Stimulated activated CD8-positive, alpha-beta memory T cell treated with anti-CD3 and anti-CD28 coated beads, Interleukin-2, amount 100 ng/mL, for 48 hours (primary cell): ENCODE results near the gene RAD51D.
"Not testable (repeated sequence)": the region's sequence is repeated elsewhere in the genome, so short reads cannot be mapped to it uniquely, and the experiment has no call there.

Source experiments
- DNase-seq, 2 donors: peaks; one replicate each; pipeline ENCODE4 v3.0.0-alpha.2; 2020; ENCODE audit warnings: low read depth in 2 of 2

The RAD51D gene

DNA sequence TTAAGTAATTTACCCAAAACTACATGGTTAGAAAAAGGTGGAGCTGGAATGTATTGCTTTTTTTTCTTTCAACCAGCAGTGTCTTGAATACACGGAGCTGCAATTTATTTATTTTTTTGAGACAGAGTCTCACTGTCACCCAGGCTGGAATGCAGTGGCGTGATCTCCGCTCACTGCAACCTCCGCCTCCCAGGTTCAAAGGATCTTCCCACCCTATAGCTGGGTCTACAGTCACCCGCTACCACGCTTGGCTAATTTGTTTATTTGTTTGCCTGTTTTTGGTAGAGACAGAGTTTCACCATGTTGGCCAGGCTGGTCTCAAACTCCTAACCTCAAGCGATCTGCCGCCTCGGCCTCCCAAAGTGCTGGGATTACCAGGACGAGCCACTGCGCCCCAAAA is 29.0 kb downstream of the RAD51D start:
- not testable (repeated sequence) for DNase-seq

DNA sequence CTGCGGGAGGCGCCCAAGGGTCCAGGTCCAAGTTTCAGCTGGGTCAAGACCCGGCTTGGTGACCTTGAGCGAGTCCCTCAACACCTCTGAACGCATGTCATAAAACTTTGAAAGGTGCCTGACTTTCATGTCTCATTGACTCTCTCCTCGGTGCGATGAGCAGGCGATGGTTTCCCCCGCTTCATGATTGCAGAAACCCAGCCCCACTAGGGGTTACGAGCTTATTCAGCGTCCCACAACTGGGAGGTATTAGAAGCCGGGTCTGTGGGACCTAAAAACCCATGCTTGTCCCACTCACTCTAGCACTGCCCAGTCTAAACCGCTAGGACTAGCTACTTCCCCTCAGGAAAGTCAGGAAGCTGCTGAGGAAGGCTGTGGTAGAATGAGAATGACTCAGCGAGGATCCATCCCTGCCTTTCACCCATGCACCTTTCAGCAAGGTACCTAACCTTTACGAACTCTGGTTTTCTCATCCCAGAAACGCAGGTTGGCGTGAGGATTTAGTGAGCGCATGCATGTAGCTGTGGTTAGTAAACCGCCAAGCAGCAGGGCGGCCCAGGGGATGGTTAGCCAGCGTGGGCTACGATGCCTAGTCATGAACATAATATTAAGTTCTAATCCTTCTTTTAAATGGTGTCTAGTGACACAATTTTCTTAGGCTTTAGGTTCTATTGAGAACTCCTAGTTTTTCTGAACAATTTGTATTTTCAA is 29.9 kb downstream of the RAD51D start:
- DNase-seq, result peak; percentile 36 to 39

DNA sequence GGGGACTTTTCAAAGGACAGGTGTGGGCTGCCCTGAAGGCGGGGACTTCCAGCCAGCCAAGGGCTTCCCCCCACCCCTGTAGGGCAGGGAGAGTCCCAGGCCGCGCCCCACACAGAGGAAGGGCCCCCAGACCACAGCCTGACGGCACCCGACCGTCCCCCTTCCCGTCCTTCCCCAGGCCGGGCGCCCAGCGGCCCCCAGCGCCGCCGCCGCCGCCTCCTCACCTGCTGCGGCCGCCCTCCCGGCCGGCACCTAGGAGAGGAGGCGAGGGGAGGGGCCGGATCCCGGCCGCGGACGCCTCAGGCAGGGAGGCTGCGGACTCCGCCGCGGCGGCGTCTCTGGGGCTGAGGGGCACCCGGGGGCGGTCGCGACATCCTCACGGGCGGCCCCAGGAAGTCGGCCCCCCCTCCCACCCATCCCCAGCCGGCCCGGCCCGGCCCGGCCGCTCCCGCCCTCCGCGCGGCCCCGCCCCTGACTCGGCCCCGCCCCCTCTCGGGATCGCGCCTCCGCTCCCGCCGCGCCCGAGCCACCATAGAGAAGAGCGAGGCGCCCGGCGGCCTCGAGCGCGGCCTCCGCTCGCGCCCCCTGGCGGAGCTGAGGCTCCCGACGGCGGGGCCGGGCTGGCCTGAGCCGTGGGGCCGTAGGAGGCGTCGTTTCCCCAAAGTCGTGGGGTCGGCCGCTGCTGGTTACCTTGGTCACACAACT is 30.6 kb downstream of the RAD51D start:
- DNase-seq, result peak; percentile 85 to 92

DNA sequence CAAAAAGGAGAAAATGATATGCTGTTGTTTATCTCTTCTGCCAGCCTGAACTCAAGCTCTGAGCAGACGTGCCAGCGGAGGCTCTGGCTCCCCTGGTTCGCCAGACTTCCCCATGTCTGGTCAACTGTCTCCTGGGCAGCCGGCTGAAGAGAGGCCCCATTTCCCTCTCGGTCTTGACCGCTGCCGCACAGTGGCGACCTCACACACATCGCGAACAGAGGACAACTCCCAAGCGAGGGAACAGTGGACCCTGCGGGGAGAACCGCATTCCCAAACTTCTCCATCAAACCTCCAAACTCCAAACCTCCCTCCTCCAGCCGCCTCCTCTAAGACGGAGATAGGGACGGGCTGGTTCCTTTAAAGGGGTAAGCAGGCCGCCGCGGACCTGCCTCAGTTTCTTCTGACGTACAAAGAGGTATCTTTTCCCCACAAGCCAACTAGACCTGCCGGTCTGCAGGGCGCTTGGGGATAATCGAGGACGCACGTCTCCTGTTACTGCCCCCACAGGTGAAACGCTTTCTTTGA is 31.2 kb downstream of the RAD51D start:
- no peak for DNase-seq

DNA sequence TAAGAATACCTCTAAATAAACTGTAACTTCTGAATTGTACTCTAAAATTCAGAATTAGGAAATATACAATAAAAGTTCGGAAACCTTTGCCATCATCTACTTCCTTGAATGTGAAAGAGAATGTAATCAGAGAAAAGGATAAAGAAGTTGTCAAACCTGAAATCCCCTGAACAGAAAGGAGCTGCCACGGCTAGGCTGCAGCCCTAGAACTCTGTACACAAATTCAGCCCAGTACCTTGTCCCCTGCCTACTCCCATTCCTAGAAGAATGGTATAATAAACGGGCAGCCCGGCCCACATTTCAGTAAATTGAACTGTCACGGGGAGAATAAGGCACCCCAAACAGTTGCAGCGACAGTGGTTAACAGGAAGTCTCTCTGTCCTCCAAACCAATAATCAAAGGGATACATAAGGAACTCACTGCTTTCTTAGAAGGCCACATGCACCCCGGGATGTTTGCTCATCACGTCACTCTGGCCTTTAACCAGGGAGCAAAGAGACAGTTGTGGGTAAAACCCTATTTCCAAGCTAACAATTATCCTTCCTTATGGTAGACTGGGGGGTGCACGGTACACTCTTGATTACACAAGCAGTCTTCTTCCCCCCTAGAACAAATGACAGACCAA is 31.8 kb downstream of the RAD51D start:
- no peak for DNase-seq

DNA sequence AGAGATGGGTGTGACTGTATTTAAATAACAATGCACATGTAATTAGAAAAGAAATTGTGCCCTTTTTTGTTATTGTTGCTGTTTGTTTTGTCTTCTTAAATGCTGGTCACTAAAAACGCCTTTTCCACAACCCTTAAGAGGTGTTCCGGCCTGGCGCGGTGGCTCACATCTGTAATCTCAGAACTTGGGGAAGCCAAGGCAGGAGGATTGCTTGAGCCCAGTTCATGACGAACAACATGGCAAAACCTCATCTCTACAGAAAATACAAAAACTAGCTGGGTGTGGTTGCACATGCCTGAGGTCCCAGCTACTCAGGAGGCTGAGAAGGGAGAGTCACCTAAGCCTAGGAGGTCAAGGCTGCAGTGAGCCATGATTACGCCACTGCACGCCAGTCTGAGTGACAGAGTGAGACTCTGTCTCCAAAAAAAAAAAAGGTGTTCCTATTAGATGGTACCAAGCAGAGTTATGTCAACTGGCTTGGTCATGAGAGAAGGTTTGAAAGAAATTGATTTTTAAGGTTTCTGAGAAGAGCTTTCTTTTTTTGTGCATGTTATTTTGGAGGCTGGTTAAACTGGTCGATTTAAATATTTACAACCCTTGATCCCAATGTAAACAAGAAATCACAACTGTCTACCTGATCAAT is 32.6 kb downstream of the RAD51D start:
- no peak for DNase-seq

DNA sequence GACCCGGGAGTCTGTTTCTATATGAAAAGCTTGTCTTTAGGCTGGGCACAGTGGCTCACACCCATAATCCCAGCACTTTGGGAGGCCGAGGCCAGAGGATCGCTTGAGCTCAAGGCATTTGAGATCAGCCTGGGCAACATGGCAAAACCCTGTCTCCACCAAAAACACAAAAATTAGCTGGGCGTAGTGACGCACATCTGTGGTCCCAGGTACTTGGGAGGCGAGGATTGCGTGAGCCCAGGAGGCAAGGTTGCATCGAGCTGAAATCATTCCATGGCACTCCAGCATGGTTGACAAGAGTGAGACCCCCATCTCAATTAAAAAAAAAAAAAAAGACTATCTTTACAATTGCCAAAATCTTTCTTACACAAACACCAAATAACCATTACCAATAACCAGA is 33.5 kb downstream of the RAD51D start:
- no peak for DNase-seq

DNA sequence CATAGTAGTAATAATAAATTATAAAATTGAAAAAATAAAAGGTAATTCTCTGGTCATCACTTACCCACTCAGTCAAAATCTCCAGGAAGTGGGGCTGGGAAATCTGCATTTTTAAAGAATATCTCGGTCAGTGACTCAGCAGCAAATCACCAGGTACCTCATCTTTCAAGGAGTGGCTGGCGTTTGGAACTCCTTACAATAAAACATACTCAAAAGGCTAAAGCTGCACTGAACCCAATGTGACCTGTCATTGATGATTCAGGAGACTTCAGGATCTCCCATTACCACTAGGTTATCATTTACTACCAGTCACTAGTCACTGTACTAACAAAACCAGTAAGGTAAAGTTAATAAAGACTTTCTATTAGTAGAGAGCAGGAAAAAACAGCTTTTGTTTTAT is 34.7 kb downstream of the RAD51D start:
- no peak for DNase-seq

DNA sequence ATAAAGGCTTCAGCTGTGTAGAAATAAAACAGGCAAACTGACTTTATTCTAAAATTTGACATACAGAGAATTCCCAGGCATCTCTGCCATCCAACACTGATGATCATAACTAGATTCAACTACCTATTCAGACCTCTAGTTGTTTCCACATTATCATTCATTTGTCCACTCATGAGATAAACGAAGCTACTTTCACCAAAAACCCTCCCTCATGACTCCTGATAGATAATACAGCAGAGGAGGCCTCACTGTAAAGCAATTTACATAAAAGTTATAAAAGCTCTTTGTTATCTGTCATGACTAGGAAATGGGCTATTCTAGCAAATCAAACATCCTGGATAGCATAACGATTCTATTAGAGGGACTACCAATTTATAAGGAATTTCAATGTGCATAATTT is 36.6 kb downstream of the RAD51D start:
- no peak for DNase-seq

DNA sequence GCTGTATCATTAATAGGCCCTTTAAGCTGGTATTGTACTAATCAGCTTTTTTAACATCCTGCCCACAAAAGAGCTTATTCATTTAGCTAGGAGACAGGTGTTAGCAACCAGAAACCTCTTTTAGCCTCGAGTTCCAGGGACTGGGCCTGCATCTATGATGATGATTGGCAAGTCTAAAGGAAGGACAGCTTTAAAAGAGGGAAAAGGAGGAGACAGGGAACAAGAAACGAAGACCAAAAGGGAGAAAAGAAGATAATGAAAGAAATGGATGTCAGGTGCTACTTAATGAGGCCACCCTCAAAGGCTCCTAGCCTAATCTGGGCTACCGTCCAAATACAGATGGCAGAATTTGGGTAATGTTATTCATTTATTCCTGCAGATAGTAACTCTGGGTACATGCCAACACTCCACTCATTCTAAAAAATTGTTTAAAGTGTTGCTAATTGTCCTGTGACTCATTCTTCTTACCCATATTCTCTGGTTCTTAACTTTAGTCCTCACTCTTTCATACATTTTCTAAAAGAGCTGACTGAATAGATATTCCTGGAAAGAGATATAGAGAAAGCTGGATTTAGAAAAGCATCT is 37.5 kb downstream of the RAD51D start:
- no peak for DNase-seq

DNA sequence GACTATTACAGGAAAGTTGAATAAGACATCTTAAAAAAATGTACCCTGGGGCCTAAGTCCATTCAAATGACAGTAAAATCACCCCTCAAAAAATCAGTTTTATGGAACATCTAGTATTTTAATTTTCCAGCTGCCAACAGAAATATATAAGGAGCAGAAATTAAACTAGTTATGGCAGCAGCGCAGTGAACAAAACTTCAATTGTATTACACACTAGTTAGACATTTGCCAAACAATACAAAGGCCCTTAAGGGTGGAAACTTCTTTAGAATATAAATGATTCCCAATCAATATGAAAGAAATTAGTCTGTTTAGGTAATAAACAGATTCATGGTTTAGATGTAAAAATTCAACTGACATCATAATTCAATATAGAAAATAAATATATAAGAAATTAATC is 38.0 kb downstream of the RAD51D start:
- DNase-seq, result no peak

DNA sequence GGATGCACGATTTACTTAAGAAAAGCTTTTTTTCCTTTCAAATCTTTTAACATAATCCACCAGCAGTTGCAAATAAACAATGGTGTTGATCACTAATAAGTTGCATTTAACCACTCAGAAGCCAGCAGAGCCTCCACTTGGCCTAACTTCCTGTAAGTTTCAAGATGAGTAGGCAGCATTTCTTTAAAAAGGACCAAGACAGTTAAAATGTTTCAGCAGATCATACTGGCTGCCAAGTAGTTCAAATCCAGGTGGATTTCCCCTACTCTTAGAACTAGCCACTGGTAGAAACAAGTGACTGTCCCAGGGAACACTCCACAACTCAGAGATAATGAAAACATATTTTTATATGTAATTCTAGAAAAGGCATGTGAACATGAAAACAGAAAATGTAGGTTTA is 39.1 kb downstream of the RAD51D start:
- no peak for DNase-seq

DNA sequence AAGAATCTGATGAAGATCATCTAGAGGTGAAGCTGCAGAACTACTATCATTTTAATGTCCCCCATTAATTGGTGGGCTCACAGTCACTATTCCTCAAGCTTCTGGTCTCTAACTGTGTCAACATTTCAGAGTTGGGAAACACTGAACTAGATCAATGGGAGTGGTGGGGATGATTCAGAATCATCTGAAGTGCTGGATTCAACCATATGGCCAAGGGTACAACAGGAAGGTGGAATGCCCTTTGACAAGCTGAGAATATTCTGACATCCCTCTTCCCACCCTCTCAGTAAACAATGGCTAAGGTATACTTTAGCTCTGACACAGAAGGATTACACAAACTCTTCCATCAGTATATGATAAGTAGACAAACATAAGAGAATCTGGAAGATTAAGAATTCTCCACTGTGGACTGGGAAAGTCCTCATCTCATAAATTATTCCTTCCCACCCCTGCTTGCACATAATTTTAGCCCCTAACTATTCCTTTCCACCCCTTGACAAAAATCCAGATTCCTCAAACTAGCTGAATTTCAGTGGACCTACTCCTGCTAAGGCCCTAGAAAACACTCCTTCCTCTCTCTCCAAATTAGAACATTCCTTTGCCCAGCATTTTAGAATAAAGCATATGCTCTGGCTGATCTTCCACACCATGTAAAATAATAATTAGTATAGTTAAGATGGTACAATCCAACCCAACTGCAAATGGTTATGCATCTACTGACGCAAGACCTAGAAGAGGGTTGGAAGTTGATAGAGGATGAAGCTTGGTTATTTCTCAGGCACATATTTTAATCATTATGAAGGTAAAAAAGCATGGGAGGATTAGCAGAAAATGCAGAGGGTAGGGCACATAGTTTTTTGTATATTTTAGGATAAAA is 39.9 kb downstream of the RAD51D start:
- no peak for DNase-seq

DNA sequence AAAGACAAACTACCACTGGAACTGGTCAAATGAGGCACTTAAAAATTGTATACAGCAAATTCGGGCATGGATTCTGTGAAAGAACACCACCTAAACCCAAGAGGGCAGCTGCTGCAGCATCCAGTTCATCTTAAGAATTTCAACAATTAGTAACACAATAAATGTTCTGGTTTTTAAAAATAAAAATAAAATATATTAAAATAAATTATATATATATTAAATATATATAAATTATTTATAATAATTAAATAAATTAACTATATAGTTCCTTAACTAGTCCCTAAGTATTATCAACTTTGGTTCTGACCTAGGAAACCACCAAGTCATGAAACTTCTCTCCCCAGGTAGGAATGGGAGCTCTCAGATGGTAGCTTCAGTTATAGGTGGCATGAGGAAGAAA is 42.8 kb downstream of the RAD51D start:
- DNase-seq, result no peak

DNA sequence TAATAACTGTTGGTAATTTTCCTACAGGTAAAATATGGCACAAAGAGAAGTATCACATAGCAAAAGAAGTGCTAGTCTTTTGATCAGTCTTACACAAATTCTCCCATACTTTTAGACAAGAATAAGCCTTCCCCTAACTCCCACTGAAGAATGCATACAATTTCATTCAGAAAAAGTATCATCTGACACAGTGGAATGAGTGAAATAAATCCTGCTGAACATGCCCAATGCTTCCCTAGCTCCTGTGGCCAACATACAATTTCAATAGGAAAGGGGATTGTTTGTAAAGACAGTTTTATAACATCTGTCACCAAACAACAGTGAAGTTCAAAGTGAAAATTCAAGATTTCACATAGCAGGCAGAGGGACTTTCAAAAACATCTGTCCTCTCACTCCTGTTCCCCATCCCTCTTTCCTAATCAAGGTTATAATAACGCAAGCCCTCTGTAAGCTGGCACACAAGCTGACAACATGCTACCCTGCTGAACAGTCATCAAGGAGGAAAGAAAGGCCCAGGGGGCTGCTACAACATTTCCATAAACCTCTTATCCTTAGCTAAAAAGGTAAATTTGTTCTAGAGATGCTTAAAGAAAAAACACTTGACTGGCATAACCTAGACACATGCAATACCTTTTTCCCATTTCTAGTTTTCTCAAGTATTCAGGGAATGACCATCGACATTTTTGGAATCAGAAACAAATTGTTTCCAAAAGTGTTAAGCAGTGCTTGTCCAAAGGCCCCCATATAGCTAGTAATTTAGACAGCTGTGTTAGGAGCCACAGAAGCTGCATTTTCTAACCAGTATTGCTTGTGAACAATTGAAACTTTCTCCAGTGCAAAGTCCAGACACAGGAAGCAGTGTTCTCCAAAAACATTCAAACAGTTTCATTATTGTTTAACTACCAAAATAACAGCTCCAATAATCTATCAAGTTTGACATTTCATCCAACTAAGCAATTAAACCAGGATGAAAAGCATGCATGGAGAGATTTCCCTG is 44.7 kb downstream of the RAD51D start:
- DNase-seq, result no peak

DNA sequence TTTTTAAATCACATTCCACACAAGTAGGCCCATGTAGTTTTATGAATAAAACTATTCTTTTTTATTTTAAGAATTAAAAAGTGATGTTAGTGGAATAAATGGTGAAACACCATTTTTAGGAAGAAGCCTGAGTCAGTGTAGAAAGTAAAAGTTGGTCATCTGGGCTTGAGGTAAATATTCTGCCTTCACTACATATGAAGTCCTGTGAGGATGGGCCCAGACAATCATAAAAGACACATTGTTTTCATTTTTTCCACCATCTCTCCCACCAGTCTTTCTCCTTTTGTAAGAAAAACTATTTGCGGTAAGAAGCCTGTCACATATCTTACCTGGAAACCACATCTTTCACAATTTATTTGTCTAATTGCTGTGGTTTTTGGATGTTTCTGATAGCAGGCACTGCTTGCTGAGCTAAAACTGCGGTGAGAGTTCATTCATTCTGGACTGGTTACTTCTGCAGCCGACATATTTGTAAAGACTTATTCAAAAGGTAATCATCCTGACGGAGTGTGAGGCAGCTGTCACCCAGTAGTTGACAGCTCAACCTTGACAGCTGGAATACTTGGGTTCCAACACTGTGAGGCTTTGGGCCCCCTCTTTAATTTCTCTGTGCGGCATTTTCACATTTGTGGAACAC is 45.6 kb downstream of the RAD51D start:
- no peak for DNase-seq

DNA sequence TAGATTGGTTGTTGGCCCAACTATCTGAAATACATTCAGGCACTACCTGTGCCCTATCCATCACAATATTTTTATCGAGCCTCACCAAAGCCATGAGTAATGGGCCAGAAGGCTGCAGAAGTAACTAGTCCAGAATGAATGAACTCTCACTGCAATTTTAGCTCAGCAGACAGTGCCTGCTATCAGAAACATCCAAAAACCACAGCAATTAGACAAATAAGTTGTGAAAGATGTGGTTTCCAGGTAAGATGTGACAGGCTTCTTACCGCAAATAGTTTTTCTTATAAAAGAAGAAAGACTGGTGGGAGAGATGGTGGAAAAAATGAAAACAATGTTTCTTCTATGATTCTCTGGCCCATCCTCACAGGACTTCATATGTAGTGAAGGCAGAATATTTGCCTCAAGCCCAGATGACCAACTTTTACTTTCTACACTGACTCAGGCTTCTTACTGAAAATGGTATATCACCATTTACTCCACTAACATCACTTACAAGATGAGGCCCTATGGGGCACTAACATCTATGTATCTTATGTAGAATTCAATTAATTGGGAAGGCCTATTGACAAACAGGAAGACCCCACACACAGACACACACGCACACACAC is 46.4 kb downstream of the RAD51D start:
- no peak for DNase-seq

DNA sequence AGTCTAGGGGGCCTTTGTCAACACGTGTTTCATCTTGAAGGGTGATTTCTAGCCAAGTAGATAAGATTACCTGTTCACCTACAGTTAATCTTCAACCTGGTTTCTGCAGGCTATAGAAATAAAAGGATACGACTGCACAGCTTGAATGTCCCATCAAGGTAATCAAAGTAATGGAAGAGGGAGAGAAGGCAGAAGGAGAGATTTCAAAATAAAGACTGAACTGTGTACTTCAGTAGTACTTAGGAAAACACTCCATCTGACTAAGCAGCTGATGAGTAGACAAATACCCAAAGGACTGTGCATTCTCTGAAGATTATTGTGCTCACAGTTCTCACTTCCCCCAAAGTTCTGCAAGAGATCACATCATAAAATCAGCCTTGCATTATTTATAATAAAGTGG is 50.3 kb downstream of the RAD51D start:
- no peak for DNase-seq

DNA sequence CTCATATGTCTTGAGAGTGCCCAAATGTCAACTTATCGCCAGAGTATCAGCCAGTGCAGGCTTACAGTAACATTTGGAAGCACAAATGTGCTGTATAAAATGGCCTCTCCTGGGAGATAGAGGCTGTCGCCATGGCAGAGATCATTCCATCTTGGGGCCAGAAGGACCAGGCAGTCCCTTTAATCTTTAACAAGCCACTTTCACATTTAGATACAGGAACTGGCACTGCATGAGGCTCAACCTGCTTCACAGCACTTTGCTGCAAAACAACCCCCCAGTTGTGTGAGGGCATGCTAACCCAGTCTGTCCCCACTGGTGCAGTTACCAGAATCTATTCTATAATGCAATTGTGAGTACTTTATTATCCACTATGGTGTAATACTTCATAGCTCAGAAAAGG is 51.4 kb downstream of the RAD51D start:
- no peak for DNase-seq
